HG02885 (cell line): Measurements from ENCODE around the gene SLC2A10.
"Not testable (repeated sequence)": the region's sequence is repeated elsewhere in the genome, so short reads cannot be mapped to it uniquely, and the experiment has no call there.

Experiments
- ATAC-seq: cut with Tn5 transposase; IDR thresholded peaks from one replicate; pipeline ENCODE4 v1.9.1; 2021; ENCODE audit warnings: mild to moderate bottlenecking; ENCODE audit not compliant: unreplicated experiment, poor library complexity

SLC2A10 gene

DNA sequence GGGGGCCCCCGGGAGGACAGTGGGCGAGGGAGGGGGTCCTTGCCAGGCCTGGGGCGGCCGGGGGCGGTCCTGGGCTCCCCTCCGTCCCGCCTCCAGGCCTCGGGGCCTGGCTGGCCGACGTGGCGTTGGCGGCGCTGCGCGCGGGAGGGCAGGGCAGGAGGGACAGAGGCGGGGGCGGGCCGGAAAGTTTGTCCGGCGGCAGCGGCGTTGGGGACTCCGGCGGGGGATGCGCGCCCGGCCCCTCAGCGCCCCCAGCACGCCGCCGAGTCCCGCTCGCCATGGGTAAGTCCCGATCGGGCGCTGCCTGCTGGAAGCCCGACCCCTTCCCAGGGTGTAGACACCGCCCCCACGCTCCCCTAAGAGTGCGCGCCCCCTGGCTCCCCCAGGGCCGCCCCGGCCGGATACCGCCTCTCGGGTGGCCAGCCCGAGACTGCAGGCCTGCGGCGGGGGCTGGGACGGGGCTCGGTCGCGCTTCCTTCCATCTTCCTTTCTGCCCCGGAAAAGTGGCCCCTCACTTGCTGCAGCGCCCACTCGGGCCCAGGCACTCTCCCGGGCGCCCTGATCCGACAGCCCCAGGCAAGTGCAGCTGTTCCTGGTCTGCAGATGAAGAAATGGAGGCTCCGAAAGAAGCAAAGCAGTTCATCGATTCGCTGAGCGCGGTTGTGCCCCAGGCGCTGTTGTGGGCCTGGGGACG lies at the start of gene SLC2A10:
SLC2A10 (plus strand) TSS at position 191 of the 694 bp plus-strand sequence; CDS start at position 279, 88 bp downstream.
- ATAC-seq: no peak

DNA sequence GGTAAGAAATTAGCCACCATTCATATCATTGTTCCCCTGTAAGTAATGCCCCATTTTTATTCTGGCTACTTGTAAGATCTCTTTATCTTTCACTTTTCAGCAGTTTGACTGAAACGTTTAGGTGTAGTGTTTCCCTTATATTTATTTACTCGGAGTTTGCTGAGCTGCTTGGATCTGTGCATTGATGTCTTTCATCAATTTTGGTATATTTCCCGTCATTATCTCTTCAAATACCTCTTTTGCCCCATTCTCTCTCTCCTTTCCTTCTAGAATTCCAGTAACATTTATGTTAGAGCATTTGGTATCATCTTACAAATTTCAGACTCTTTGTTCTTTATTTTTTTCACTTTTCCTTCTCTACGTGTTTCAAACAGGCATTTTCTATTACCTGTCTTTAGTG lies 49.0 kb upstream of the SLC2A10 start:
- no peak for ATAC-seq

DNA sequence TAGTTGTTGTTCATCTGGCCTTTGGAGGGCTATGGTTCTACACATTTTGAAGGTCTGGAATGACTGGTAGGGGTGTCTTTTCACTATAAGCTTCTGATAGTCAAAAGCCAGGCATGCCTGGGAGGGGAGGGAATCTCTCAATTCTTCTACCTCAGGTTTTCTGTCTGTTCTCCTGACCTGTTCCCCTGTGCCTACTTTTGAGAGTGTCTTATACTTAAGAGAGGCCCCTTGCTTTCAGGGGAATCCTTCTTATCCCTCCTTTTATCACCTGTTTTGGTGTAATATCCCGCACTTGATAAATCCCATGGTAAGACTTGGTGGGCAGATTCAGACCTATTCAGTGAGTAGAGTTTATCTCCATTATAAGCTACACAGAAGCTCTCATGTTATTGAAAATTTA lies 47.8 kb upstream of the SLC2A10 start:
- no peak for ATAC-seq

DNA sequence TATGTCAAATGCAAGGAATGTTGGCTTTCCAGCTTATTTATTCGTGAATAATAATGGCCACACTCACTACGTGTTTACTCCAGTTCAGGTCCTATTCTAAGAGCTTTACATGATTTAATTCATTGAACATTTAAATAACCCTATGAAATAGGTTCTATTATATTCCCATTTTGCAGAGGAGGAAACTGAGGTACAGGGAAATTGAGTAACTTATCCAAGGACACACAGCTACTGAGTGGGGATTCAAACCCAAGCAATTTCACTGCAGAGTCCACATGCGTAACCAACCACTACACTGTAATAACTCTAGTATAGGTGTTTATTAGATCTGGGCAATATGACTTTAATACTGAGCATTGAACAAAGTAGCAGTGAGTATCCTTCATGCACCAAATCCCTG lies 45.9 kb upstream of the SLC2A10 start:
- ATAC-seq: no peak

DNA sequence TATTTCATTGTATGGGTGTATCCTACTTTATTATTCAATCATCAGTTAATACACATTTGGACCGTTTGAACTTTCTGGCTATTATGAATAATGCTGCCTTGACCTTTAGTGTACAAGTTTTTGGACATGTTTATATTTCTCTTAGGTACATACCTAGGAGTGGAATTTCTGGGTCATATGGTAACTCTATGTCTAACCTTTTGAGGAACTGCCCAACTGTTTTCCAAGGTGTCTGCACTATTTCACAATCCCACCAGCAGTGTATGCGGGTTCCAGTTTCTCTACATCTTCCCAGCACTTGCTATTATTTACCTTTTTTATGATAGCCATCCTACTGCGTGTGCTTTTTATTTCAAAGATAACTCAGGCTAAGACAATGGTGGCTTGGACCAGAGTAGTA lies 43.8 kb upstream of the SLC2A10 start:
- ATAC-seq: no peak

DNA sequence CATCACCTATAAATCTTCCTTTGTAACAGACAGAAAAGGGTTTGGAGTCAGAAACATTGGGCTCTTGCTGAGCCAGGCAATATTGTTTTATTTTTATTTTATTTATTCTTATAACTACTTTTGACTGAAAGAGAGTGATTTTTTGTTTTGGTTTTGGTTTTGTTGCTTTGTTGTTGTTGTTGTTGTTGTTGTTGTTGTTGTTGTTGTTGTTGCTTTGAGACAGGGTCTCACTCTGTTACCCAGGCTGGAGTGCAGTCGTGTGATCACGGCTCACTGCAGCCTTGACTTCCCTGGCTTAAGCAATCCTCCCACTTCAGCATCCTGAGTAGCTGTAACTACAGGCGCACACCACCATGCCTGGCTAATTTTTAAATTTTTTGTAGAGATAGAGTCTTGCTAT lies 43.1 kb upstream of the SLC2A10 start:
- no peak for ATAC-seq

DNA sequence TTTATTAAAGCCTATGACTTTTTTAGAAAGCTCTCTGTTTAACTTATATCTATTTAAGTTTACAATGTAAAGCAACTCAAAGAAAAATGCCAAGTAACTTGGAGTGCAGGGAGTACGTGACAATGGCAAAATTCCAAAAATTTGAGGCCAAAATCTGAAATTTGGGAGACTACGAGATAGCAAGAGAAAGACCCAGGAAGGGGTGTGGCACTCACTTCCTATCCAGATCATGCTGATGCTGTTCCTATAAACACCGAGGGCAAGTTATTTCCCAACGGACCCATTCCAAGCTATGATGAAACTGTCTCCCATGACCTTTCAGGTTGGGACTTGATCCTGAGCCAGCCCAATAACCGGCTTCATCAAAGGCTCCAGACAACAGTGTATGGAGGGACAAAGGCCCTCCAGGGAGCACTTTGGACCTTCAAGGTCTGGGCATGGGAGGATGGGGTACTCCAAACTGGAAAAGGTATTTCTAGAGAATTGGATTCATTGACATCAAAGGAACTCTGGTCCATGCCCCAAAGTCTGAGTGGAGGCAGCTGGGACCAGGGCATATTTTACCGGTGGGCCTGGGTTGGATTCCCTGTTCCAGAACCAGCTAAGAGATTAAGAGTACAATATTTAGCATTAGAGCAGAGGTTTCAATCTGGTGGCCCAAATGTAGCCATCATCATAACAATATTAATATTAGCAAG lies 42.5 kb upstream of the SLC2A10 start:
- no peak for ATAC-seq

DNA sequence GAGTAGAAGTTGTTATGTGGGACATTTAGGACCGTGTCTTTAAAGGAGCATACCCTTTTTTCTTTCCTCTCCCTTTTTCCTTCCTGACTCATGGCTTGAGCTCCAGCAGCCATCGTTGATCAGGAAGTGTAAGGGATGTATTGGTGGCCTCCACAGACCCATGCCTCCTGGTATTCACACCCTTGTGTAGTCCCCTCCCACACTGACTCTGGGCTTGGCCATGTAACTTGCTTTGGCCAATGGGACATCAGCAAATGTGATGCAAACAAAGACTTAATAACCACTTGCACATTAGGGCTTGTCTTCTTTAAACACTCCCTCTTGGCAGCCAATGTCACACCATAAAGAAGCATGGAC lies 39.2 kb upstream of the SLC2A10 start:
- ATAC-seq: no peak

DNA sequence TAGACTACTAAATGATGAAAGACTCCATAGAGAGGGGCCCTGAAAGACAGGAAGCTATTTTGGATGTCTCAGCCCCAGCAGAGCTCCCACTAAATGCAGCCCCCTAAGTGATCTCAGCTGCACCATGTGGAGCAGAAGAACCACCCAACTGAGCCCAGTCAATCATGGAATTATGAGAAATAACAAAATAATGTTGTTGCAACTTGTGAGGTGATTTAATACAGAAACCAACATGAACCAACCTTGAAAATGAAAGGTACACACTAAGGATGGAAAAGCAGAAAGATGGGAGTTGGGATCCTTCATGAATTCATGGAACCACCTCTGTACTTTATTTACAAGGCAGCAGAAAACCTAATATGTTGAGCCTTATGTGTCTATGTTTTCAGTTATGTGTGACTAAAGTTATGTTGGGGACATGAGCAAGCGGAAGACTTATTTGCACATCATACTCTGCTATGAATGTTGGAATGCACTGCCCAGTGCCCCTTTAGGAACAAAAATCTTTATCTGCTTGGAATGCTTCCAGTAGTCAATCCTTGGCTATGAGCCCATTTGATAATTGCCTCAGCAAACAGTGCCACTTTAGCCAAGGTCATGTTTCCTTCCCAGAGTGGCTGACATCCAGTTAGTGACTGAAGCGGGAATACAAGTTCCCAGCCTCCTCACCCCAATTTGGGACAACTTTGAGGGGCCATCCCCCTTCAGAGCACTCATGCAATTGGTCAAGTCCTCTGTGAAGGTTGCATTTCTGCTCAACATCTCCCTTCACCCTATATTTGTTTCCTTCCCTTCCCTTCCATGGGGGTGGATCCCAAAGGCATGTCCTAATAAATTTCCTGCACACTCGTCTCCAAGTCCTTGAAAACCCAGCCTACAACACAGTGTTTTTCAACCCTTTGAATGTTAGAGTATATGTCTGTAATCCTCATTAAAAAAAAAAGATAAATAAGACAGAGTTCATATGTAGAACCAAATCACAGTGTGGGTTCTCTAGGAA lies 38.6 kb upstream of the SLC2A10 start:
- ATAC-seq: no peak

DNA sequence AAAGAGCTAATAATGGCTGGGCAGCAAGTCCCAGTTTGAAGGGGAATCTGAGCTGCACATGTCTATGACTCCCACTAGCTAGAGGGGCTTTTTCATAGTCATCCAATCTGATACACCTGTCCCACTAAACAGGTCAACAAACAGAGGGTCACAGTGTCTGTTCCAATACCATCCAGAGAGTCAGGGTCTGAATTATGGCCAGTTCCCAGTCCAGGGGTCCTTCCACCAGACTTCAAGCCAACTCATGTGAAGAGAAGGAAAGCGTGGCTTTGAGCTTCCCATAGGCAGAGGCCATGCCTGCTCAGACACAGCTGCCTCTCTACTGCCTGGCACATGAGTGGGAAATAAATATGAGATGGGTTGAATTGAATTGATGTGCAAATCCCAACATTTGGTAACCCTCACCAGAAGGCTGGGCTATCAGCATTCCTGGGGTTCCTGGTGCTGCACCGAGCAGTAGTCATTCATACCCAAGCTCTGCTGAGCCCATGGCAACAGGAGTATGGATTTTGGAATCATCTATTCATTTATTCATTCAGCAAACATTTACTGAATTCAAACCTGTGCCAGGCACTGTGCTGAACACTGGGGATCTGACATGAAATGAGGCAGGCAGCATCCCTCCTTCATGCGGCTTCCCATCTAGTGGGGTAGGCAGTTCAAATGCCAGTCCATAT lies 37.4 kb upstream of the SLC2A10 start:
- no peak for ATAC-seq

DNA sequence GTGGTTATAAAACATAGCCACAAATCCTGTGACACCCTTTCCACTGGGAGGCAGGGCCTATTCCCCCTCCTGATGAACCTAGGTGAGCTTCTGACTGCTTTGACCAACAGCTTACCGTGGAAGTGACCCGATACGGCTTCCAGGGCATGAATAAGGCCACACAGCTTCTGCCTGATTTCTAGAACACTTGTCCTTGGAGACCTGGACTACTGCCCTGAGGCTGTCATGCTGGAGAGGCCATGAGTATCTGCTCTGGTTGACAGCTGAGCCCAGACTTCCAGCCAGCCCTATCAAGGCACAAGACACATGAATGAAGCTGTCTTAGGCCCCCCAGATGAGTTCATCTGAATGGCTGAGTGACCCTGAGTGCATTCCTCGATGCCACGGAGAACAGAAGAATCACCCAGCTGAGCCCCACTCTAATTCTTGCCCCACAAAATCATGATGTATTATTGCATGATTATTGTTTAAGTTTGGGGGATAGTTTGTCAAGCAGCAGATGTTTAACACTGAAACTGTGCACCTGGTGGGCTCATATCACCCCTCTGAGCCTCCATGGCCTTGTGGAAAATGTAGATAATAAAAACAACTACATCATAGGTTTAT lies 36.8 kb upstream of the SLC2A10 start:
- ATAC-seq: no peak

DNA sequence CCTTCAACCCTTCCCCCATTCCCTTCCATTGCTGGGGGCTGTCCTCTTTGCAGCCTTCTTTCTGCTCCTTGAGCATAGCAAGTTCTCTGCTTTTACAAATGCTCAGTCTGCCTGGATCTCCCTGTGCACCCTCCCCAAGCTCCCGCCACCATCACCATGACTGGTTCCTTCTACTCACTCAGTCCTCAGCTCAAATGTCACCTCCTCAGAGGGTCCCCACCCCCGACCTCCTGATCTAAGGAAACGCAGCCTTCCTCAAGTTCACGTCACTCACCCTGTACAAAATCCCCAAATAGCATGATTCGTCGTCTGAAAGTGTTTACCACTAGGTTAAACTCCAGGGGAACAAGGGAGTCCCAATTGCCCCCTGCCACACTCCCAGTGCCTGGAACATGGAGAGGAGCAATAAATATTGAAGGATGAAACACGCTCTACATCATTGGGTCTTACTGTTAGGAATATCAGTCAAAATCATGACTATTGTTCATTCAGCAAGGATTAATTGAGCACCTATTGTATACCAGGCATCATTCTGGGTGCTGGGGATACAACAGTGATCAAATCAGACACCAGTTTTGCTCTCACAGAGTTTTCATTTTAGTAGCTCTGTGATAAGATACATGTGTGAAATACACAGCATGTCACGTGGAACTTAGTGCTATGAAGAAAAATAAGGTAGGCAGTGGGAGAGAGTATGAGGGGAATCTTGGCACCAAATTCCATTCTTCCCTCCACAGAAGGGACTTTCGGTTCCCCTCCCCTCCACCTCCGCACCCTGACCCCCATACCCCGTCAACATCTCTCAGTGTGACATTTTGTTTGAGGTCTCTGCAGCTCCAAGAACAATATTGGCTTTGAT lies 35.8 kb upstream of the SLC2A10 start:
- ATAC-seq: no peak

DNA sequence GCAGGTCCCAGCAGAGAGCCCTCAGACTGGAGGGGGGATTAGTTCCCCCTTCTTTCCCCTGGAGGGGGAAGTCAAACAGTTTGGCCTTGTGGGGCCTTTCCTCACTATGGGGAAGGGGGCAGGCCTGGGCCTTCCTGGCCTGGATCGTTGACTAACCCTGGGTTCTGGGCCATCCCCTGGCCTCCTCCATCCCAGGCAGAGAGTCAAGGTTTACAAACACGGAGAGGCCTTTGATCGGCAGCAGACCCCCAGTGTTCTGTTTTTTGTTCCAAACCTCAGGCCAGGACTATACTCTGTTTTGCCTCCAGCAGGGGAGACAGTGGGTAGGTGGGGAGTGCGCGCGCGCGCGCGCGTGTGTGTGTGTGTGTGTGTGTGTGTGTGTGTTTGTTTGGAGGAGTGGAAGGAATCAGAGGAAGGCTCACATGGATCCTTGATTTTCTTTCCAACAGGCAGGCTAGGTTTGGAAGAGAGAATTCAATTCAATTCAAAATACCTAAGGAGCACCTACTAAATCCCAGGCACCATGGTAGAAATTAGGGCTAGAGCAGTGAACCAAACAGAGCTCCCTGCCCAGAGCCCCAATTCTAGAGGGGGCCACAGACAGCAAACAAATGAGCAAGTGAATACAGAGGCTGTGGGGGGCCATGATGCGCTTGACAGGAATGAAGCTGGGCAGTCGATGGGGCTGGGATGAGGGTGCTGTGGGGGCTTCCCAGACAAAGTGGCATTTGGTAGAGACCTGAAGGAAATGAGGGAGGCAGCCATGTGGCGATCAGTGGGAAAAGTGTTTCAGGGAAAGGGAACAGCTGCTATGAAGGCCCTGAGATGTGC lies 35.0 kb upstream of the SLC2A10 start:
- ATAC-seq: no peak

DNA sequence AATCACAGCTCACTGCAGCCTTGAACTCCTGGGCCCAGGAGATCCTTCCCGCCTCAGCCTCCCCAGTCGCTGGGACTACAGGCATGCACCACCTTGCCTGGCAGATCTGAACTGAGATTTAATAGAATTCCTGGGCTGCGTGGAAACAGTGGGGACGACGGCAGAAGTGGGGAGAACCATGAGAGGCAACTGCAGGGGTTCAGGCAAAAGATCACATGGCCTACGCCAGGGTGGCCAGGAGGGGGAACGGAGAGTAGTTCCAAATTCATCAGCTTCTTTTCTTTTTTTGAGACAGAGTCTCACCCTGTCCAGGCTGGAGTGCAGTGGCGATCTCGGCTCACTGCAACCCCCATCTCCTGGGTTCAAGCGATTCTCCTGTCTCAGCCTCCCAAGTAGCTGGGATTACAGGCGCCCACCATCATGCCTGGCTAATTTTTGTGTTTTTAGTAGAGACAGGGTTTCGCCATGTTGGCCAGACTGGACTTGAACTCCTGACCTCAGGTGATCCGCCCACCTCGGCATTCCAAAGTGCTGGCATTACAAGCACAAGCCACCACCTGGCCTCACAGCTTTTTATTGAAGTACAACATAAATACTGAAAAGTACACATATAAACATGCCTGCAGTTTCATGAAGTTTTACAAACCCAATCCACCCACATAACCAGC lies 32.7 kb upstream of the SLC2A10 start:
- not testable (repeated sequence) for ATAC-seq

DNA sequence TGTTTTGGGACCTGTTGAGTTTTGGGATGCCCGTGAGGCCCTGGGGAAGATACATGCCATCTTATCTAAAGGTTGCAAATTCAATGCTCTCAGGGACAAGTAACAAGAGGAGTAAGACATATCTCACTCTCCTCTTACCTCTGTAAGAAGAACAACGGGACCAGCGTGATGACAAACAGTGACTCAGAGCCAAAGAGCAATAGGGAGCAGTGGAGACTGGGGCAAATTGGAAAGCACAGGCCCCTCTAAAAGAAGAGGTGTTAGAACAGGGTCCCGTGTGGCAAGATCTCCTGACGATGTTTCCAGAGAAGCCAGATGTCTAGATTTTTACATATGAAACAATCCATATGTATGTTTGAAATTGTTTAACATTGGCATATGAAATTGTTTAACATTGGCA lies 31.8 kb upstream of the SLC2A10 start:
- no peak for ATAC-seq

DNA sequence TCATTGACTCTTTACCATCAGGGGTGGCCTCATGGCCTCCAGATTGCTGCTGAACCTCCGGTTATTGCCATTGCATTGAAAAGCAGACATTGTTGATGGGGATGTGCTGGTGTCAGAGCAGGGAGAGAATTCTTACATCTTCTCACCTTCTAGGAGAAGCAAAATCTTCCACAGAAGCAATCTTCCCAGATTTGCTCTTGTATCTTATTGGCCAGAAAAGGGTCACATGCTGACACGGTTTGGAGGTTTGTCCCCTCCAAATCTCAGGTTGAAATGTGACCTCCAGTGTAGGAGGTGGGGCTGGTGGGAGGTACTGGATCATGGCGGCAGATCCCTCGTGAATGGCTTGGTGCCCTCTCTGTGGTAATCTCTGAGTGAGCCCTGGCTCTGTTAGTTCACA lies 30.9 kb upstream of the SLC2A10 start:
- no peak for ATAC-seq

DNA sequence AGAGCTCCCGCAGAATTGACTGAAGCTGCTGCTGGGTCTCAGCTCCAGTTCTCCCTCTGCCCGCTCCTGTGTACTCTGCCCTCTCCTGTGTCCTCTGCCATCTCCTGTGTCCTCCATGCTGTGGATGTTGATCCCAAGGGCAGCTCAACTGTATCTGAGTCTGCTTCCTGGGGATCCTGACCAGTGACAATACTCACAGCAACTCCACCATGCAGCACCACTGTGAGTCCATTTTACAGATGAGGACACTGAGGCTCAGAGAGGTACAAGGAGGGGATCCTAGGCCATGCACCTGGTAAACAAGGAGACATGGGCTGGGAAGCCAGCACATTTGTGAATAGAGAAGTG lies 28.8 kb upstream of the SLC2A10 start:
- ATAC-seq: no peak
